ENCODE data around the gene PGM2.
"Not testable (repeated sequence)": the region's sequence is repeated elsewhere in the genome, so short reads cannot be mapped to it uniquely, and the experiment has no call there.

The PGM2 gene

DNA sequence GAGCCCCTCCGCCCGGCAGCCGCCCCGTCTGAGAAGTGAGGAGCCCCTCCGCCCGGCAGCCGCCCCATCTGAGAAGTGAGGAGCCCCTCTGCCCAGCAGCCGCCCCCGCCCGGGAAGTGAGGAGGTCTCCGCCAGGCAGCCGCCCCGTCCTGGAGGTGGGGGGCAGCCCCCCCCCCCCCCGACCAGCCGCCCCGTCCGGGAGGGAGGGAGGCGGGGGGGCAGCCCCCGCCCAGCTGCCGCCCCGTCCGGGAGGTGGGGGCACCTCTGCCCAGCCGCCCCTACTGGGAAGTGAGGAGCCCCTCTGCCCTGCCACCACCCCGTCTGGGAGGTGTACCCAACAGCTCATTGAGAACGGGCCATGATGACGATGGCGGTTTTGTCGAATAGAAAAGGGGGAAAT lies 6.0 kb upstream of the PGM2 start:
- FAIRE-seq: not testable (repeated sequence)

DNA sequence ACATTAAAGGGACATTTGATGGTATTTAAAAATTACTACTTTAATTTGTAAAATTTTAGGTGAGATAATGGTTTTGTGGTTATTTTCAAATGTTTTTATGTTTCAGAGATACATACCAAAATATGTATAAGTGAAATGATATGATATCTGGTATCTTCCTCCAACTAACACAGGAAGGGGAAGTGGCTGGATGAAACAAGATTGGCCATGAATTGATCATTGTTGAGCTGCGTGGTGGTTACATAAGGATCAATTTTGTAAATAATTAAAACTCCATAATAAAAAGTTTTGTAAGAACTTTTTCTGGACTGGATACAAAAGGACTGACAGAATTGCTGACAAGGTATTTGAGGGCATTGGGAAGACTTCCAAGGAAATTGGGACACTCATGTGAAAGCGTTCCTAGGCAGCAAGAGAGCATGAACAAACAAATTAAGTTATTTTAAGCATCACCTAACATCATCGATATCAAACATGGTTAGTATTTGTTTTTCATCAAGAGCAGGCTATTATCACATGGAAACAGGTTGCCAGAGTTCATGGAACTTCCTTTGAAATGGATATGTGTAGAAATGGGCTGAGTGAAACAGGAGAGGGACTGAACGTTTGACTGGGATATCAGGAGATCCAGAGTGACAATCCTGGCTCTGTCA lies 4.4 kb upstream of the PGM2 start:
- FAIRE-seq: peak; percentile 99

DNA sequence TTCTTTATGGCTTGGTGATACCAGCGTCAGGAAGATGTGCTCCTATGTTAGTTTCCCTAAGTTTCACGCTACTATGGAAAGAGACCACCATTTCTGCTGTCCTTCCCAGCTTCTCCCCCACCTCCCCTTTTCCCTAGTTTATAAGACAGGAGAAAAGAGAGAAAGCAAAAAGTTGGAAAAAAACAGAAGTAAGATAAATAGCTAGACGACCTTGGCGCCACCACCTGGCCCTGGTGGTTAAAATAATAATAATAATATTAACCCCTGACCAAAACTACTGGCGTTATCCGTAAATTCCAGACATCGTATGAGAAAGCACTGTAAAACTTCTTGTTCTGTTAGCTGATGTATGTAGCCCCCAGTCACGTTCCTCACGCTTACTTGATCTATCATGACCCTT lies 985 bp upstream of the PGM2 start:
- FAIRE-seq: not testable (repeated sequence)

DNA sequence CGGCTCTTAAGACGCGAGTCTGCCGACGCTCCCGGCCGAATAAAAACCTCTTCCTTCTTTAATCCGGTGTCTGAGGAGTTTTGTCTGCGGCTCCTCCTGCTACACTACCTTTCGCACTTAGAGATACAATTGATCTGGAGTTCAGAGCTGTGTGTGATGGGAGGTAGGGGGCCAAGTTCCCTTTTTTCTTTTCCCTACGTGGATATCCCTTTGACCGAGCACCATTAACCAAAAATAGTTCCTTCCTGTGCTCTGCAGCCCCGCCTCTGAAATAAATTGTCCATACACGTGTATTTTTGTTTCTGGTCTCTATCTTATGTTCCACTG lies 555 bp upstream of the PGM2 start:
- no peak for FAIRE-seq

DNA sequence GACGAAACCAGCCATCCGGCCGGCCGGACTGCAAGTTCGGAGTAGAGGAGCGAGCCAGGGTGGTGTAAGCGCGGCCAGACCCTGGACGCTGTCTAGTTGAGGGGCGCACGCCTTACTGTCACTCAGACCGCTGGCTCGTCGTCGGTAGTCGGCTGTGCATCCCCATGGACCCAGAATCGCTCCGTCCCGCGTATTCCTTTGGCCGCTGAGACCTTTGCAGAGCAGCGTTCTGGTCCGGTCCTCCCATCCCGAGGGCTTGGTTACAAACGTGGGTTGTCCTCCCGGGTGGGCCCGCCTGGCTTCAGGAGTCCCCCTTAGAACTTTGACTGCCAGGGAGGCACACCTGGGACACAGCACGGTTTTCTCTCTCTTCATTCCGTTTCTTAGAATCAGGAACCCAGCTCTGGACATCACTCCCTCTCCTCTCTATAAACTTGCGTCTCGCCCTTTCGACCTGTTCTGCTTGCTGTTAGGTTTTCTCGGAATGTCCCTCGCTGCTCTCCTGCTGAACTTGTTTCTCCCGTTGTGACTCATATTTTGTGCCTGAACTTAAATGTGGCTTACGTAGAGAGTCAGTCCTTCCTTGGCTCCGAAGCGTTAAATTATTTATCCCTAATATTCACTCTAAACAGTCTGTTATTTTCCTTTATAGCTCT lies 672 bp downstream of the PGM2 start:
- FAIRE-seq: no peak

DNA sequence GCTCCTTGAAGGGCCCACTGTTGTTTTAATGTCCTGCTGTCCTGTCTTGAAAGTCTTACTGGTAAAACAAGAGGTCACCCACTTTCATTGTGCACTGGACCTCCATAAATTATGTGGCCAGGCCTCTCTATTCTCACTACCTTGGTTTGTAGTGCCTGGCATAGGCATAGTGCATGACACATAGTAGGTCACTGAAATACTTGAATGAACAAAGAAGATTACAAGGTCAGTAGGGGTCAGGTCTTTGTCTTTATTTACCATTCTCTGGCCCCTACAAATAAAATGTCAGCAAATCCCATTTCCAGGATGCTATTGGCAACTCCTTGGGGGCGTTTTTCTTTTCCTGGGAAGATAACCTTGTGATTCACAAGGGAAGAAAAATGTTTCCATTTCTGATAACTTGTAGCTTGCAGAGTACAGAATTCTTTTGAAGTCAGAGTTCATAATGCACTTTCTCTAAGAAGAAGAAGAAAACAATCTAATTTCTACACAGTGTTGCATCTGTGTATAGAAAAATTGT lies 1.4 kb downstream of the PGM2 start:
- FAIRE-seq: no peak

DNA sequence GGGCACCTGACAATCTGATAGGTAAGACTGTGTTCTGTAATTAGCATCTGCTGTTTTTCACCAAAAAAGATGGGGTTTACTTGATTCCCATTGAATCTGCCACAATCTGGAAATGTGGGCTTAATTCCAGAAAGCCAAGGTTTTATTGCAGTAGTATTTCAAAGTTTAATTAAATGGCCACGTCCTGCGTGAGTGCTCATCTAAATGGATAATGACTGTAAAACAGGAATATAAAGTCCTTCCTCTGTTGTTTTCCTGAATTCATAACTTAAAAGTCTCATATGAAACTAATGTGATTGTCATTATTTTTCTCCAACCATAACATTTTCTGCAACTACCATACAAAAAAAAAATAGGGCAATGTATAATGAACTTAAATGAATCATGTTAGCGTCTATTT lies 2.4 kb downstream of the PGM2 start:
- no peak for FAIRE-seq

DNA sequence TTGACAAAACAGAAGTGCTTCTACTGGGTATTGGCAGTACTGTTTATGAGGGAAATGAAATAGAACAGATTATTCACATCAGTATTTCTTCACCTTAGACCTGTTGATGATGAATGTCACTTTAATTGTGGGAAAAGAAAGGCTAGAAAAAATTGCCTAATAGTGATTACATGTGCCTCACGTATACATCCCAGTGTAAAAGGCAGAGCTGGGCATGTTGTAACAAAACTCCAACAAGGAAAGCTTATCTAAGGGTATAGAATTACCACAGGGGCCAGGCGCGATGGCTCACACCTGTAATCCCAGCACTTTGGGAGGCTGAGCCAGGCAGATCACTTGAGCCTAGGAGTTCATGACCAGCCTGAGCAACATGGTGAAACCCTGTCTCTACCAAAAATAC lies 4.2 kb downstream of the PGM2 start:
- FAIRE-seq: no peak

DNA sequence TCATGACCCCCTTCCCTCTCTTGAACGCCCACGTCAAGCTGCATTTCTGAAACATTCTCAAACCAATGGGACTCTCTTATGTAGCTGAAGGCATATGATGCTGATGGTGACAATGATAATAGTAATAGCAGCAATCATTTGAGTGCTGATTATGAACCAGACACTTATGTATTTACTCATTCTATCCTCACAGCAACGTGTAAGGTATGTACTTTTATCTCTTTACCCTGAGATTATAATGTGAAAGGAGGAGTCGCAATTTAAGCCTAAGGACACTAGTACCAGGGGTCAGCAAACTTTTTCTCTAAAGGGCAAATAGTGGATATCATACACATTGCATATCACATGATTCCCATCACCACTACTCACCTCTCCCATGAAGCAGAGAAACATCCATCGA lies 8.5 kb downstream of the PGM2 start:
- no peak for FAIRE-seq

DNA sequence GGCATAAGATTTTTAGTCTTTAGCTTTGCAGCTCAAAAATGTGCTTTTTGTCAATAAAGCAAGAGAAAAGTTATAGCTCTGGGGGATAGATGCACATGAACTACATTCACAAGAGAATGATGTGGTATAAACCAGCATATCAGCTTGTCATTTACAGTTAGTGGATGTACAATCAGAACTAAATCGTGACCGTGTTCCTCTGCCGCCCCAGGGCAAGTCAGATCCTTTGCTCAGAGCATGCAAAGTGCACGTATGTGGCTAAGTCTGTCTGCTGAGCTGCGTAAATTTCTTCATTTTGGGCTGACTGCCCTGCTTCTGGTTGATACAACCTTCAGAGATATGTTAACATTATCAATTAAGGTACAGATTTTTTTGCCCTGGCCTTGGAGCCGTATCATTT lies 9.3 kb downstream of the PGM2 start:
- FAIRE-seq: no peak

DNA sequence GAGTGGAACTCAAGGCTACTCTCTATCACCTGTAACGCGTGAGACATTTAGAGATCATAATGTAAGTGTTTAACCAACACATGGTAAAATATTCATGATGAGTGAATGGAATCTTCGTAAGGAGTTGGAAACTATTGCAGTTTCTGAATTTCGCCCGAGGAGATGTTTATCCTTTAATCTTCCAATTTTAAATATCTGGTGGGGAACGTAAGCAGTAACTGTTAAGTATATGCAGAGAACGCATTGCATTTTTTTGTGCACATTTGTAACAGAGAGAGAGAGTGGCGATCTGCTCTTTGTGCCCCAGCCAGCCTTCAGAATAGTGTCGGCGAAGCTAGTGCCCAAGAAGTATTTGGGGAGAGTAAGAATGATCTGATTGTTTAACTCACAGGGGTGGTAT lies 9.8 kb downstream of the PGM2 start:
- FAIRE-seq: no peak

DNA sequence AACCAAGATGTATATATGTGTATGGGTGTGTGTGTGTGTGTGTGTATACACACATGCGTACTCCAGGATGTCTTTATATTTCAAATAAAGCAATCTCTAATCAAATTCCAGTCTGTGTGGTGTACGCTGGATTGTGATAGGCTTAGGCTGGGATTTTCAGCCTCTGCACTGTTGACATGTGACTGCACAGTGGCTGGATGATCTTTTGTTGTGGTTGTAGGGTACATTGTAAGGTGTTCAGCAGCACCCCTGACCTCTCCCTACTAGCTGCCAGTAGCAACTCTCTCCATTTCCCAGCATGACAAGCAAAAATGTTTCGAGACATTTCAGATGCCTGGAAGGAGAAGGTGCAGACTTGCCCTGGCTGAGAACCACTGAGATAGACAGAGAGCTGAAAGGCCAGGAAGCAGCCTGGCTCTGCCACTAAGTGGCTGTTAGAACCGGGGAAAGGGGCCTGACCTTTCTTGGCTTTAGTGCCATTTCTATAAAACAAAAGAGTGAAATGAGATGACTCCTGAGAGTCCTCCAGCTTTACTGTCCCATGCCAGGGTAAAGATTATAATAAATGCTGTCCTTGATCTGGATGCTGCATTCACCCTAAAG lies 10.5 kb downstream of the PGM2 start:
- no peak for FAIRE-seq

DNA sequence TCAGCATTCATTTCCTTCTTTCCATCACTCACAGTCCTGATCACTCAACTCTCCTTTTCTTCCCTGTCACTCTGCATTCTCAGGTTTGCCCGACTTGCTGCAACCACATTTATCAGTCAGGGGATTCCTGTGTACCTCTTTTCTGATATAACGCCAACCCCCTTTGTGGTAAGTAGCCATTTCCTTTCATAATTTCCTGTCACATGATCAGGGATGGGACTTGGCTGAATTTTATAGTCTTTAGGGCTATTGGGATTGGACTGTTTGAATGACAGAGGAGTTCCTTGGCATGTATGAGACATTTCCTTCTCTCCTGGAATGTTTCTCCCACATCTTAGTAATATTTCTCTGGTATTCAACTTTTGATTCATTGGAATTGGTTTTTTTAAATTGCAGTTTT lies 11.0 kb downstream of the PGM2 start:
- FAIRE-seq: no peak

DNA sequence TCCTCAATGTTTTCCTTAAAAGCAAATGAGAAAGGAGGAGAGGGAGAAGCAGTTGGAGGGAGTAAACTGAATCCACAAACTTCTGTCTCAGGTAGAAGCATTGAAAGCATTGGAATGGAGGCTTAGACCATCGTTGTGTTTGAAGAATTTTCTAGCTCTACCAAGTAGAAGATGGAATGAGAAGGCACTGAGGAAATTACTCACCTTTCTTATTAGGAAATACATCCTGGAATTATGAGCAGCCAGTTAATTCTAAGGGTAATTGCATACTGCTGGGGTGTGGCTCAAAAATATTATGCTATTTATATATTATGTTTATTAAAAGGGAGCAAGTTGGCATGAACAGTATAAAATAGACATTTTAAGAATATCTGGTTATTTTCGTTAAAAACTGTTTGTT lies 12.9 kb downstream of the PGM2 start:
- FAIRE-seq: no peak

DNA sequence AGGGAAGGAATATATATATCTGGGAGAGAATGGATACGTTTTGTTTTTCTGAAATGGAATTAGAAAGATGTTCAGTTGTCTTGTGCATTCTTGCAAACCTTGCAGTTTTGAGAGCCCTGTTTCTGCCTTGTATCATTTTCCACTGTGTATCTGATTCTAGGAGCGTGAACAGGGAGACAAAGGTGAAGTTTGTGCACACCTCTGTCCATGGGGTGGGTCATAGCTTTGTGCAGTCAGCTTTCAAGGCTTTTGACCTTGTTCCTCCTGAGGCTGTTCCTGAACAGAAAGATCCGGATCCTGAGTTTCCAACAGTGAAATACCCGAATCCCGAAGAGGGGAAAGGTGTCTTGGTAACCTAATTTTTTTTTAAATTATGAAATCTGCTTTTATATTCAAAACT lies 17.7 kb downstream of the PGM2 start:
- FAIRE-seq: no peak

DNA sequence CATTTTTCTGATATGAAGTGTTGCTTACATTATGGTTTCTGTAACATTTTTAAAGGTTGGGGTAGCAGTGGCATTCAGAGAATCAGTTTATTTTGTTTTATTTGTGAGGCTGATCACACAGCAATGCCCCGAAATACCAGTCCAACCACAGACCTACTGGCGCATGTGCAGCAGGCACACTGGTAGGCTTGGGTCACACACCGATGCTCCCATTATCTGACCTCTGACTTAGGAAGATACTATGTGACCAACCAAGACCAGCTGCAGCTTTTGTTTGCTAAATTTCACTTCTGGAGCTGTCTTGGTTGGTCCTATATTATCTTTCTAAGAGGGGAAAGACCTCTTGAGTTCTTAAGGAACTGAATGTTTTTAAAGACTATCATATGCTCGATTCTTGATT lies 18.7 kb downstream of the PGM2 start:
- FAIRE-seq: no peak

DNA sequence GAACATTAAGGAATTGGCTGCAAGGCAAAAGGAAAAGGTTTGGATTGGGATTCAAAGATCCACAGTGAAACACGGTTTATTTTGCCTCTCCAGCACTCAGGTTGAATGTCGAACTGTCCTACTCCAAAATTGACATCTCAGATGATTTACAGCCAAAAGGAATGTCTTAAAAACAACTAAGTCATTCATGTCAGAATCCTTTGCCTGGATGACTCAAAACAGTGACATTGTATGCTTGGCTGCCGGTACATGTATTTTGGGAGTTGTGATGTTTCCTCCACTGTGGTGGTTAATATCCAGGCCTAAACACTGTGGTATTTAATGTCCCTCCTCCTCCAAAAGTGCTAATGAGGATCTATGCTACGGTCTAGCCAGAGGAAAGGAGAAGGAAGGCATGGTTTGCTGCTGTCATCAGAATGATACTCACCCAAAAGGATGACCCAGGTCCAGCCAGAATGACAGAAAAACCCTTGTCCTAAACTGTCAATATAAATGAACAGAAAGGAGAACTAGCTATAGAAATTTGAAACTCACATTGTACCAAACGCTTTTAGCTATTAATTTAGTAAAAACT lies 20.9 kb downstream of the PGM2 start:
- no peak for FAIRE-seq

DNA sequence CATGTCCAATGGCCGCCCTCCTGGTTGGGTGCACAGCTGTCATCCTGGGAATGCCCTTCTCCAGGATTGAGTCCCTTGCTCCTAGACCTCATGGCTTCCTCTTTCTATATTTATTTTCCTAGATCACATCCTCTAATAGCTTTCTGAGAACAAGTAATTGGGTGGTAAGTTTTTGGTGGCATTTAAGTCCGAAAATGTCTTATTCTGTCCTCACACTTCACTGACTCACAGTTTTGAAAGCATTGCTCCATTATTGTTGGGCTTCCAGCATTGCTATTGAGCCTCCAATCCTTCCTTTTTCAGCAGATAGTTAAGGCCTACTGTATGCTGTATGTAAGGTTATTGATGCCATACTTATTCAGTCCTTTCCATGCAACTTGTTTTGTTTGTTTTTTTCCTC lies 25.9 kb downstream of the PGM2 start:
- no peak for FAIRE-seq

DNA sequence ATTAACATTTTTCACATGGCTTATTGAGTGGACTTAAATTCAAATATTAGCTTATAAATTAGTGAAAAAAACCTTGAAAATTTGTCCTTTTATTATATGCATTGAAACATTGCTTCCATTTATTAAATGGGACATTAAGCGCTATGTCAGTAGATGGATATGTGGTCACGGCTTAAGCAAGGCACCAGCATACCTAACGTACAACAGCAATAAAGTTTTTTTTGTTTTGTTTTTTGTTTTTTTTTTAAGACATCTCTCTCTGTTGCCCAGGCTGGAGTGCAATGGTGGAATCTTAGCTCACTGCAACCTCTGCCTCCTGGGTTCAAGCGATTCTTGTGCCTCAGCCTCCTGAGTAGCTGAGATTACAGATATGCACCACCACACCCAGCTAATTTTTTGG lies 31.6 kb downstream of the PGM2 start:
- FAIRE-seq: no peak

DNA sequence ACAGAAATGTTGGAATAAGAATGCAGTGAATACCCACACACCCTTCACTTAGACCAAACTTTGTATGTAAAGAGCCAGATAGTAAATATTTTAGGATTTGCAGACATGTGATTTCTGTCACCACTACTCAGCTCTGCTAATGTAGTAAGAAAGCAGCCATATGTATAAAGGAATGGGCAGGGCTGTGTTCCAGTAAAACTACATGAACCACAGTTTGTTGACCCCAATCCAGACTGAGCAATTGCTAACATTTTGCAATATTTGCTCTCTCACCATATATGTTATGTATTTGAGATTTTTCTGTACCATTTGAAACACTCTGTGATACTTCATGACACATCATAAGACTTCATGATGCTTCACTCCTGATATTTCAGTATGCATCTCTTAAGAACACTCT lies 32.4 kb downstream of the PGM2 start:
- FAIRE-seq: no peak

DNA sequence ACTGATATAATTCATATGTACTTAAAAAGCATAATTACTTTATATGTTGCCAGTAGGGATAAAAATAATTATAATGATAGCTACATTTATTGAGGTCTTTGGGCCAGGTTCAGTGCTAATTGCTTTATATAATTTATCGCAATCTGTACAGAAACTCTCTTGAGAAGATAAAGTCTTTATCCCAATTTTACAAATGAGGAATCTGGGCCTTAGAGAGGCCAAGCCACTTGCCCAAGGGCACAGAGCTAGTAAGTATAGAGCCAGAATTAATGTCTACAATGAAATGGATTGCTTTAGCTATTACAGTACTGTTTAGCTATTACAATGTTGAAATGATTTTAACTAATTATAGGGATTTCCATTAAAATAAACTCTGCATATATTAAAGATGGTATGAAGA lies 33.8 kb downstream of the PGM2 start:
- FAIRE-seq: no peak

DNA sequence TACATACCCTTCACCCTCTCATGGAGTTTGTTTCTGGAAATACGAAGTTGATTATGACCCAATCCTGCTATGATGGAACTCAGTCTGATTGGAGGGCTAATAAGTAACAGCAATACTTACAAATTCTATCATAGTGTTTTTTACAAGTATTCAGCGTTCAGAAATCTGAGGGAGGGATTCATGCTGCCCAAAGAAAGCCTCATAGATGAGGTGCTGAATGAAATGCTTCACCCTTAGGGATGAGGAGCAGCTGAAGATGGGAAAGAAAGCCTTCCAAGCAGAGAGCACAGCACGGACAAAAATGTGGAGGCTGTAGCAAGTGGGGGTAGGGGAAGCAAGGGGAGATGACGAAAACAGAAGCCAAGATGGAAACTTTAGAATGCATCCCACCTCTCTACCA lies 36.5 kb downstream of the PGM2 start:
- no peak for FAIRE-seq

DNA sequence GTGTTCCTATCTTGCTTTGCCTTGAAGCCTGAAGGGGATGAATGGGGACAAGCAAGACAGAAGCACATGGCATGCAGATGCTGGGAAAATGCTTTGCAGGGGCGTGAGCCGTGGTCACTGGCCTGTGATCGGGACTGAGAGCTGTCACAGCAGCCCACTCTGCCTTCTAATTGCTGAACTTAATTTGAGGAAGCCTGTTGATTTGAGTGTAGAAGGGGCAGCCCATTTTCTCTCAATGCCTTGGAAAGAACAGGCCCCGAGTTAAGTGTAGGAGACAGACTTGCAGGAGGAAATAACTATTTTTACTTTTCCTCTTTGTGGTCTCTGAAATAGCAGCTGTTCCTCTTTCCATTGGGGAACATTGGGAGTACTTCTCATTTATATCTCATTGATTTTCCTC lies 38.3 kb downstream of the PGM2 start:
- FAIRE-seq: no peak

DNA sequence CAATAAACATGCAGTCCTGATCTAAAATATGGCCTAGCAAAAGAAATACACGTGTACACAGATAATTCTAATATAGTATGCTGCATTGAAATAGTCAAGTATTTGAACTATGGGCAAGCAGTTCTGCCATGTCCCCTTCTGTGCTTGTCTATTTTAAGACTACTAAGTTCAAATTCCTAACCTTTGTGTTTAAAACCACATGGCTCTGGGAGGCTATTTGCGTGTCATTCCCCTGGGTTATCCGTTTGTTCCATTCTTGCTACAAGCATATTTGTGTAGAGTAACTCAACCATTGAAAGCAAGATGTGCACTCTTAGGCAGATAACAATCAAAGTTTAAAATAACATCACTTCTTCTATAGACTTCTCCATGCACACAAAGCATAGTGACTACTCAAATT lies 39.0 kb downstream of the PGM2 start:
- FAIRE-seq: no peak

Data from islet of Langerhans (tissue), 1 donor.